Endothelial cell (in vitro differentiated cells): Measurements from ENCODE around the gene UBE2I. TPM values are rescaled to one million over a fixed set of nuclear protein-coding genes. Genes with fewer than 3 reads are reported as not detected.
"Not testable (repeated sequence)": the region's sequence is repeated elsewhere in the genome, so short reads cannot be mapped to it uniquely, and the experiment has no call there.

Experiments used
- DNase-seq: peaks from one replicate; pipeline ENCODE4 v3.0.0; 2021; ENCODE audit warnings: low spot score
- H3K27ac Mint-ChIP-seq: one replicate; pipeline ENCODE4 v1.8.0; 2021; ENCODE audit warnings: mixed read lengths, inconsistent platforms; ENCODE audit not compliant: unreplicated experiment
- H3K27me3 Mint-ChIP-seq: one replicate; pipeline ENCODE4 v1.8.0; 2021; ENCODE audit warnings: mild to moderate bottlenecking, moderate library complexity, mixed read lengths, inconsistent platforms; ENCODE audit not compliant: unreplicated experiment
- H3K36me3 Mint-ChIP-seq: one replicate; pipeline ENCODE4 v1.8.0; 2021; ENCODE audit warnings: mild to moderate bottlenecking, low read depth, mixed read lengths, inconsistent platforms; ENCODE audit not compliant: unreplicated experiment
- H3K4me1 Mint-ChIP-seq: one replicate; pipeline ENCODE4 v1.8.0; 2021; ENCODE audit warnings: mild to moderate bottlenecking, mixed read lengths, inconsistent platforms; ENCODE audit not compliant: unreplicated experiment
- H3K4me3 Mint-ChIP-seq: one replicate; pipeline ENCODE4 v1.8.0; 2021; ENCODE audit warnings: mild to moderate bottlenecking, mixed read lengths, inconsistent platforms; ENCODE audit not compliant: unreplicated experiment
- H3K9me3 Mint-ChIP-seq: one replicate; pipeline ENCODE4 v1.8.0; 2021; ENCODE audit warnings: mixed read lengths, inconsistent platforms; ENCODE audit not compliant: unreplicated experiment
- total RNA-seq: library from RNA; stranded (reverse); fragmentation: NEBNext Ultra II Directional; extraction: Animal tissue kit (Norgen Biotek cat#: 25700); gene quantifications from one replicate; pipeline ENCODE4 v1.2.1, GENCODE V29; 2021; ENCODE audit not compliant: unreplicated experiment
- TF ChIP-seq, protein P1 (sequence below): fragments of 200-600 bp; sonication (generic); IDR thresholded peaks from one replicate; pipeline ENCODE4 v1.5.0; 2021; ENCODE audit warnings: antibody characterized with exemption; ENCODE audit not compliant: unreplicated experiment

The UBE2I gene
- total RNA-seq, 1 donor from 2014 or later, result 167 TPM

DNA sequence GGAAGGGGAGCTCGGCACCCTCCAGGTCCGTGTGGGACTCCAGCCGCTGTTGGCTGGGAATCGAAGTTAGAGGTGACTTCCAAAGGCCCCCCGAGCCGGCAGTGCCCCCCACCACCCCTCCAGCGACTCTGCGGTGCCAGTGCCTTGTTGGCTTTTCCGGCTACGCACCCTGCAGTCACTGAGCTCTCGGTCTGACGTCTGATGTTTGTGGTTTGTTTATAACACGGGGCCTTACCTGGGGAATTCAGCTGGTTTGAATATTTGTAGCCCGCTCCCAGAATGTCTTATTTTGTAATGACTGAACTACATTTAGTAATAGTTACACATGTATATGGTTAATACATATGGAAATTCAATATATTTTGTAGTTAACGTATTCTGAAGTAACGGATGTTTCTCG lies 17.0 kb downstream of the UBE2I start:
- no peaks in the 10 kb centered on the region for H3K9me3 Mint-ChIP-seq
- H3K4me3 Mint-ChIP-seq, result peak overlapping the region; percentile 63
- H3K27me3 Mint-ChIP-seq, result peaks cover 6% of the 10 kb centered on the region
- no peaks in the 10 kb centered on the region for H3K4me1 Mint-ChIP-seq
- TF ChIP-seq, protein P1, sequence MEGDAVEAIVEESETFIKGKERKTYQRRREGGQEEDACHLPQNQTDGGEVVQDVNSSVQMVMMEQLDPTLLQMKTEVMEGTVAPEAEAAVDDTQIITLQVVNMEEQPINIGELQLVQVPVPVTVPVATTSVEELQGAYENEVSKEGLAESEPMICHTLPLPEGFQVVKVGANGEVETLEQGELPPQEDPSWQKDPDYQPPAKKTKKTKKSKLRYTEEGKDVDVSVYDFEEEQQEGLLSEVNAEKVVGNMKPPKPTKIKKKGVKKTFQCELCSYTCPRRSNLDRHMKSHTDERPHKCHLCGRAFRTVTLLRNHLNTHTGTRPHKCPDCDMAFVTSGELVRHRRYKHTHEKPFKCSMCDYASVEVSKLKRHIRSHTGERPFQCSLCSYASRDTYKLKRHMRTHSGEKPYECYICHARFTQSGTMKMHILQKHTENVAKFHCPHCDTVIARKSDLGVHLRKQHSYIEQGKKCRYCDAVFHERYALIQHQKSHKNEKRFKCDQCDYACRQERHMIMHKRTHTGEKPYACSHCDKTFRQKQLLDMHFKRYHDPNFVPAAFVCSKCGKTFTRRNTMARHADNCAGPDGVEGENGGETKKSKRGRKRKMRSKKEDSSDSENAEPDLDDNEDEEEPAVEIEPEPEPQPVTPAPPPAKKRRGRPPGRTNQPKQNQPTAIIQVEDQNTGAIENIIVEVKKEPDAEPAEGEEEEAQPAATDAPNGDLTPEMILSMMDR, result no peak
- peak overlapping the region; percentile 70 for H3K27ac Mint-ChIP-seq
- H3K36me3 Mint-ChIP-seq, result peaks cover 5% of the 10 kb centered on the region
- DNase-seq, result no peak

DNA sequence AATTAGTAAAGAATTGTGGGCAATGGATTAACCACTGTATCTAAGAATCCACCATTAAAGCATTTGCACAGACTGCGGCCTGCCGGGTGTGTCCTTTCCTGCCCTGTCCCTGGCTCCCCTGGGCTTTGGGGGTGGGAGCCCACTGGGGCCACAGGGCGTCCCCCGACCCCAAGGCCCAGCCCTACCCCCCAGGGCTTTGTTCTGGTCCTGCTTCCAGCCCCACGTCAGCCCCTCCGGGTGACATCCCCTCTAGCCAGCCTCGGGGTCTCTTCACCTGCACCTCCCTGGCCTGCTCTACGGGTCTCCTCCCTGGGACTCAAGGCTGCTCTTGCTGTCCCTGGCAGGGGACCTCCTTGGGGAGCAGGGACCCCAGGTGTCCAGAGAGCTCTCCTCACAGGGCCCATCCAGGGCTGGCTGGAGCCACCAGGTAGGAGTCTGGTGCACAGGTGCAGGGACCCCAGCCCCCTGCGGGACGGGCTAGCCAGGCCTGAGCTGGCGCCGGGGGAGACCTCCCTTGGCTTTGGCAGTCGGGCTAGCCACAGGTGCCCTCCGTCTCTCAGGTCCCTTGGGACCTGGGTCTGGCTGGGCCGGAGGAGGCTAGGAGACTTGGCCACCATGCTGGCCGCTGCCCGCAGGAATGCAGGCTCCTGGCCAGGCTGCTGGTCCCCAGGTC lies 17.6 kb downstream of the UBE2I start:
- TF ChIP-seq, protein P1, result no peak
- peaks cover 4% of the 10 kb centered on the region for H3K4me1 Mint-ChIP-seq
- no peak overlapping the region for H3K27ac Mint-ChIP-seq
- H3K9me3 Mint-ChIP-seq, result no peaks in the 10 kb centered on the region
- H3K36me3 Mint-ChIP-seq, result peaks cover 5% of the 10 kb centered on the region
- DNase-seq, result no peak
- peak overlapping the region; percentile 63 for H3K4me3 Mint-ChIP-seq
- H3K27me3 Mint-ChIP-seq, result peaks cover 12% of the 10 kb centered on the region

DNA sequence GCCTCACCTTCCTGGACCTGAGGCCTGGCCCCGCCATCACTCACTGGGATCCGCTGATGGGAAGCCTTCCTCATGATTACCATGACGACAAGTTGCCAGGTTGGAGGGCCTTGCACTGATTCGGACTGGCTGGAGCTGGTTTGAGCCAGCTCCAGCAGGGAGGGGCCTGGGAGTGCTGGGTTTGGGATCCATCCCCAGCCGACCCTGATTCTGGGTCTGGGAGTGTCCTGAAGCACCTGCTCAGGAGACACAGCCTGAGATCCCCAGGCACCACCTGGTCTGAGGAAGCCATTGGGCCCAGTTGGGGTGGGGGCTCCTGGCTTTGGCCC lies 18.1 kb downstream of the UBE2I start:
- Mint-ChIP-seq H3K9me3 (no peaks in the 10 kb centered on the region), H3K4me1 (peaks cover 4% of the 10 kb centered on the region), H3K4me3 (no peak overlapping the region), H3K27me3 (peaks cover 16% of the 10 kb centered on the region), H3K36me3 (peaks cover 5% of the 10 kb centered on the region), H3K27ac (no peak overlapping the region)
- TF ChIP-seq, protein P1, result no peak
- no peak for DNase-seq

DNA sequence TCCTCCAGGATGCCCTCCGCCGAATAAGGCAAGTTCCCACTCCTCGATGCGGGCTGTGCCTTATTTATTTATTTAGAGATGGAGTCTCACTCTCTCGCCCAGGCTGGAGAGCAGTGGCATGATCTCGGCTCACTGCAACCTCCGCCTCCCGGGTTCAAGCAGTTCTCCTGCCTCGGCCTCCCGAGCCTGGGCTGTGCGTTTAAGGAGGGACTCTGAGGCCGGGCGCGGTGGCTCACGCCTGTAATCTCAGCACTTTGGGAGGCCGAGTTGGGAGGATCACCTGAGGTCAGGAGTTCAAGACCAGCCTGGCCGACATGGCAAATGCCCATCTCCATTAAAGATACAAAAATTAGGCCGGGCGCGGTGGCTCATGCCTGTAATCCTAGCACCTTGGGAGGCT lies 18.7 kb downstream of the UBE2I start:
- not testable (repeated sequence) for DNase-seq, H3K36me3 Mint-ChIP-seq, H3K9me3 Mint-ChIP-seq, H3K4me1 Mint-ChIP-seq, H3K27ac Mint-ChIP-seq, H3K4me3 Mint-ChIP-seq
- H3K27me3 Mint-ChIP-seq, result peaks cover 16% of the 10 kb centered on the region

DNA sequence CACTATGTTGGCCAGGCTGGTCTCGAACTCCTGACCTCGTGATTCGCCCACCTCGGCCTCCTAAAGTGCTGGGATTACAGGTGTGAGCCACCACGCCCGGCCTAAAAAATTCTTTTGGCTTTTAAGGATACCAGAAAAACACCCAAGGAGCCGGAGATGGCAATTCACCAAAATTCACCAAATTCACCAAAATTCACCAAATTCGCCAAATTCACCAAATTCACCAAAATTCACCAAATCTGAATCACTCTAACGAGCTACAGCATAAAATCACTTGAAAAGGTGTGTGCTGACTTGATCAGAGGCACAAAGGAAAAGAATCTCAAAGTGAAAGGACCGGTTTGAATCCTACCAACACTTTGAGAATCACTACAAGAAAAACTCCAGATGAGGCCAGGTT lies 19.5 kb downstream of the UBE2I start:
- peaks cover 16% of the 10 kb centered on the region for H3K27me3 Mint-ChIP-seq
- H3K9me3 Mint-ChIP-seq, H3K4me1 Mint-ChIP-seq, H3K27ac Mint-ChIP-seq, H3K4me3 Mint-ChIP-seq, H3K36me3 Mint-ChIP-seq, DNase-seq: not testable (repeated sequence)

DNA sequence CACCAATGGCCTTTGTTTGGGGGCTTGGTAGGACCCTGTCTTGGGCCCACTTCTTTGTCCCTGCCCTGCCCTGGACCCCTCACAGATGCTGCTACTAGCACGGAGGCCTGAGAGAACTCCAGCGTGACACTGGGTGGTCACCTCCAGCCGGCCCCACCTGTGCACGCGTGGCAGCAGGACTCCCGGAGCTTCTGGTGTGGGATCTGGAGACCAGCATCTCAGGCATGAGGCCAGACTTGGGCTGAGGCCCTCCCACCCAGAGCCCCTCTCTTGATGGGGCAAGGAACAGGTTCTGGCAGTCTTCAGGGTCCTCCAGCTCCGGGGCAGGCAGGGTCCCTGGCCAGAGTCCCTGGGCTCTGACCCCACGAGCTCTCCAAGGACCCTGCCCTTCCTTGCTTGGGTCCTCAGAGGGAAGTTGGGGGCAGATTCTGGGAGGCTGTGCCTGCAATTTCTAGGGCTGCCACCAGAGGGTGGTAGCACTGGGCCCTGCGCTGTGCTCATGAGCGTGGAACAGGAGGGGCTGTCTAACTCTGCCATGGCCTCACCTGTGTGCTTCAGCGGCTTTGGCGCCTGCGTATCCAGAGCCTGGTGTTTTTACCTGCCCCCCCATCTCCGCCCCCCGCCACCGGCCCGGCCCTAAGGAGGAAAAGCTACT lies 21.0 kb downstream of the UBE2I start:
- Mint-ChIP-seq H3K27ac (no peak overlapping the region), H3K27me3 (peaks cover 20% of the 10 kb centered on the region), H3K9me3 (no peaks in the 10 kb centered on the region), H3K36me3 (peaks cover 5% of the 10 kb centered on the region), H3K4me1 (peaks cover 4% of the 10 kb centered on the region), H3K4me3 (no peak overlapping the region)
- no peak for DNase-seq
- TF ChIP-seq, protein P1, result peak; percentile 92
